Breast epithelium (tissue), 4 donors: ENCODE measurements around the gene SKAP2. TPM values are rescaled to one million over a fixed set of nuclear protein-coding genes. Genes with fewer than 3 reads are reported as not detected.

Experiments
- DNase-seq, 2 donors: peaks; one replicate each; pipeline ENCODE4 v3.0.0-alpha.2; 2019; ENCODE audit warnings: low spot score in 2 of 2
- H3K27ac ChIP-seq, 2 donors: fragments of 200-600 bp; sonication (generic) in 1 of 2; one replicate each; pipeline ENCODE4 v1.5.1; 2016 to 2019; ENCODE audit warnings: mild to moderate bottlenecking in 1 of 2
- H3K27me3 ChIP-seq, 2 donors: fragments of 200-600 bp; sonication (generic) in 1 of 2; one replicate each; pipeline versions ENCODE4 v1.5.1 to v1.6.0; 2017 to 2019; ENCODE audit warnings: control low read depth in 1 of 2, mild to moderate bottlenecking in 1 of 2
- H3K36me3 ChIP-seq: fragments of 200-600 bp; one replicate; pipeline ENCODE4 v1.5.1; 2019
- H3K4me1 ChIP-seq, 2 donors: fragments of 200-600 bp; sonication (generic); one replicate each; pipeline ENCODE4 v1.5.1; 2016 to 2019; ENCODE audit warnings: control low read depth in 1 of 2
- H3K4me3 ChIP-seq, 3 donors: fragments of 200-600 bp; sonication (generic); 1 replicate in 2 of 3; 2 replicates in 1 of 3; pipeline ENCODE4 v1.5.1; 2016 to 2019; ENCODE audit warnings: mild to moderate bottlenecking in 3 of 3, moderate library complexity in 2 of 3
- H3K9me3 ChIP-seq, 2 donors: fragments of 200-600 bp; sonication (generic) in 1 of 2; one replicate each; pipeline ENCODE4 v1.5.1; 2016 to 2019; ENCODE audit warnings: control low read depth in 1 of 2
- POLR2A ChIP-seq: fragments of 450-650 bp; IDR thresholded peaks from one replicate; pipeline ENCODE4 v1.6.1; 2016; ENCODE audit warnings: antibody characterized with exemption, mild to moderate bottlenecking, moderate library complexity
- POLR2AphosphoS5 ChIP-seq, 3 donors: sonication (generic); formaldehyde crosslinking; IDR thresholded peaks; one replicate each; pipeline ENCODE4 v1.6.1; 2017; ENCODE audit warnings: antibody characterized with exemption in 3 of 3
- intact Hi-C: fragments of 100-400 bp; cut with DNase I; formaldehyde crosslinking; loops from one replicate; pipeline ENCODE4 v1.15.1; 2023; ENCODE audit warnings: low total_unique reads
- total RNA-seq, 3 donors: library from RNA; depleted of rRNA; stranded (reverse); fragments of >200 nt; gene quantifications; one replicate each; pipeline ENCODE4 v1.1.0, GENCODE V29; 2016
- TF ChIP-seq, protein P1 (sequence below), 3 donors: fragments of 450-650 bp; IDR thresholded peaks; one replicate each; pipeline ENCODE4 v1.5.1; 2016 to 2017; ENCODE audit warnings: antibody characterized with exemption in 3 of 3, mild to moderate bottlenecking in 3 of 3, moderate library complexity in 3 of 3

Gene SKAP2
- total RNA-seq, 3 donors from 2014 or later: 26.5 to 46.5 (median 35.7) TPM

DNA sequence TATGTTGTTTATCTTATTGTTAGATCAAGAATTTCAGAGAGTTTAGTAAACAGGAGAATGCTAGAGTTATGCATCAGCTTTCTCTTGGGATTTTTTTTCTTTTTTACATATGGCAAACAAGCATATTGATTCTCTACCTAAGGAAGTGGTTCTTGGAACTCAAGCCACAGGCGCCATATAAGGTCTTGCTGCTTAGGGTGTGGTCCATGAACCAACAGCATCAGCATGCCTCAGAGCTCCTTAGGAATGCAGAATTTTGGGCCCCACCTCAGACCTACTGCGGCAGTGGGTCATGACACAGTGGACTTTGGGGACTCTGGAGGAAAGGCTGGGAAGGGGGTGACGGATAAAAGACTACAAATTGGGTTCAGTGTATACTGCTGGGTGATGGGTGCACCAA lies 230.8 kb downstream of the SKAP2 start:
- Histone ChIP-seq H3K4me1 (no peaks in the 10 kb centered on the region), H3K27me3 (no peaks in the 10 kb centered on the region), H3K4me3 (no peak overlapping the region), H3K36me3 (no peaks in the 10 kb centered on the region), H3K9me3 (no peaks in the 10 kb centered on the region), H3K27ac (no peak overlapping the region)
- no peak for DNase-seq
- TF ChIP-seq POLR2AphosphoS5 (IDR thresholded peaks at IDR 0.05) (no peak), POLR2A (no peak)
- TF ChIP-seq, protein P1, sequence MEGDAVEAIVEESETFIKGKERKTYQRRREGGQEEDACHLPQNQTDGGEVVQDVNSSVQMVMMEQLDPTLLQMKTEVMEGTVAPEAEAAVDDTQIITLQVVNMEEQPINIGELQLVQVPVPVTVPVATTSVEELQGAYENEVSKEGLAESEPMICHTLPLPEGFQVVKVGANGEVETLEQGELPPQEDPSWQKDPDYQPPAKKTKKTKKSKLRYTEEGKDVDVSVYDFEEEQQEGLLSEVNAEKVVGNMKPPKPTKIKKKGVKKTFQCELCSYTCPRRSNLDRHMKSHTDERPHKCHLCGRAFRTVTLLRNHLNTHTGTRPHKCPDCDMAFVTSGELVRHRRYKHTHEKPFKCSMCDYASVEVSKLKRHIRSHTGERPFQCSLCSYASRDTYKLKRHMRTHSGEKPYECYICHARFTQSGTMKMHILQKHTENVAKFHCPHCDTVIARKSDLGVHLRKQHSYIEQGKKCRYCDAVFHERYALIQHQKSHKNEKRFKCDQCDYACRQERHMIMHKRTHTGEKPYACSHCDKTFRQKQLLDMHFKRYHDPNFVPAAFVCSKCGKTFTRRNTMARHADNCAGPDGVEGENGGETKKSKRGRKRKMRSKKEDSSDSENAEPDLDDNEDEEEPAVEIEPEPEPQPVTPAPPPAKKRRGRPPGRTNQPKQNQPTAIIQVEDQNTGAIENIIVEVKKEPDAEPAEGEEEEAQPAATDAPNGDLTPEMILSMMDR (IDR thresholded peaks at IDR 0.05): no peak
- intact Hi-C loops: no loop called here

DNA sequence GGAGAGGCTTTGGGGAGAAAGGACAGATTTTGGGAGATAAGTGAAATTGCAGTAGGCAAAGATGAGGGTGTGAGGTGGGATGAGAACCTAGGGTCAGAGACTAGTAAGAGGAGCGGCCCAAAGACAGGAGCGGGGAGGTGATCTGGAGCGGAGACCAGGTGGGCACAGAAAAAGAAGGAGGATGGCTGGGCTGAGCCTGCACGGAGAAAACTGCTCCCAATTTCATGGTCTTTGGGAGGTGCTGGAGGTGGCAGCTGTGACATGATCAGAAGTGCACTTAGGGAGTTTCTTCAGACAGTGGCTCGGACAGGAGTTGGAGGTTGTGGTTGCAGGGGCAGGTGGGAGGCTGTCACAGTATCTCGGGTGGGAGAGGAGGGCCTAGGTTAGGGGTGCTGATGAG lies 232.8 kb downstream of the SKAP2 start:
- no peaks in the 10 kb centered on the region for H3K4me1 ChIP-seq
- no peak overlapping the region for H3K4me3 ChIP-seq
- TF ChIP-seq, protein P1 (IDR thresholded peaks at IDR 0.05): no peak
- no peak for TF ChIP-seq POLR2A
- no peak for TF ChIP-seq POLR2AphosphoS5 (IDR thresholded peaks at IDR 0.05)
- H3K27ac ChIP-seq: no peak overlapping the region
- intact Hi-C loops: no loop called here
- no peaks in the 10 kb centered on the region for H3K9me3 ChIP-seq
- DNase-seq: no peak
- H3K27me3 ChIP-seq: no peaks in the 10 kb centered on the region
- no peaks in the 10 kb centered on the region for H3K36me3 ChIP-seq

DNA sequence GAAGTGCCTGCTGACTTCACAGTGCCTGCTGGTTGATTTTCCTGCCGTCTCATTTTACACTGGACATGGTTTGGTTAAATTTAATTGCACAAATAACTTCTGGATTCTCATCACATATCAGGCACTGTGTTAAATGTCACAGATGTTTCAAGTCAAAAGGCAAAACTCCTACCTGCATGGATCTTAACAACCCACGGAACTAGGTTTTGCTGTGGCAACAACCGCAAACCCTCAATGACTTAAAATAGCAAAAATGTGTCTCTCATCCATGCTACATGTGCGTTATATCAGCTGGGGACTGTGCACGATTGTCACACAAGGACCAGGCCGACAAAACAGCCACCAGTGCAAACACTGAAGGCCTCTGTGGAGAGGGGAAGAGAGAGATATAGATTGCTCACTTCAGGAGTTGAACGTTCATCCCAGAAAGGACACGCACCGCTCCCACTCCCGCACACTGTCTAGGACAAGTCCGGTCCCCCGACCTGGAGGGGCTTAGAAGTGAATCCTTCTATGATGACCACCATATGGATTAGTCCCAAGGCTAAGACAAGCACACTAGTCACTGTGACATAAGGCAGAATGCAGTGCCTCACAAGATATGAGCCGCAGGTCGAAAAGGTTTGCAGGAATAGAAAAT lies 233.3 kb downstream of the SKAP2 start:
- intact Hi-C loops: no loop called here
- no peaks in the 10 kb centered on the region for H3K9me3 ChIP-seq
- H3K27me3 ChIP-seq: no peaks in the 10 kb centered on the region
- DNase-seq: no peak
- no peak overlapping the region for H3K27ac ChIP-seq
- H3K4me1 ChIP-seq: no peaks in the 10 kb centered on the region
- TF ChIP-seq POLR2A (no peak), POLR2AphosphoS5 (IDR thresholded peaks at IDR 0.05) (no peak)
- TF ChIP-seq, protein P1 (IDR thresholded peaks at IDR 0.05): no peak
- H3K4me3 ChIP-seq: no peak overlapping the region
- no peaks in the 10 kb centered on the region for H3K36me3 ChIP-seq

DNA sequence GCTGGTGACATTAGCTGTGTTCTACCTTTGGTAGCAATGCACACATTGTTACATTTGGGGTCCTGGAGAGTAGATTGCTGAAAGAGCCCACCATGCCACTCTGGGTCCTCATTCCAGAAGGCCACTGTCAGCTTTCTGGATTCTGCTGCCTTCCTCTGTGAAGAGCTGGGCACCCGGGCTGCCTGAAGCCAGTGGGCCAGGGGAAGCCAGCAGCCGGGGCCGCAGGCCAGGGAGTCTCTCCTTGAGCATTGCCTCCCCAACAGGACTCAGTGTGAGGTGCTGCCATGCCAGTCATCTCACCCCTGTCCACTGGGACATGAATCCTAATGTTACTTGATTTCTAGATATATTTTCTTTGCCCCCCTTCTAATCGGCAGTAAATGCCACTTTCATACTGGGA lies 234.0 kb downstream of the SKAP2 start:
- H3K4me3 ChIP-seq: no peak overlapping the region
- TF ChIP-seq, protein P1 (IDR thresholded peaks at IDR 0.05): no peak
- TF ChIP-seq POLR2AphosphoS5 (IDR thresholded peaks at IDR 0.05): no peak
- TF ChIP-seq POLR2A: no peak
- no peaks in the 10 kb centered on the region for H3K27me3 ChIP-seq
- H3K36me3 ChIP-seq: no peaks in the 10 kb centered on the region
- H3K9me3 ChIP-seq: no peaks in the 10 kb centered on the region
- no peak overlapping the region for H3K27ac ChIP-seq
- no peak for DNase-seq
- intact Hi-C loops: no loop called here
- no peaks in the 10 kb centered on the region for H3K4me1 ChIP-seq

DNA sequence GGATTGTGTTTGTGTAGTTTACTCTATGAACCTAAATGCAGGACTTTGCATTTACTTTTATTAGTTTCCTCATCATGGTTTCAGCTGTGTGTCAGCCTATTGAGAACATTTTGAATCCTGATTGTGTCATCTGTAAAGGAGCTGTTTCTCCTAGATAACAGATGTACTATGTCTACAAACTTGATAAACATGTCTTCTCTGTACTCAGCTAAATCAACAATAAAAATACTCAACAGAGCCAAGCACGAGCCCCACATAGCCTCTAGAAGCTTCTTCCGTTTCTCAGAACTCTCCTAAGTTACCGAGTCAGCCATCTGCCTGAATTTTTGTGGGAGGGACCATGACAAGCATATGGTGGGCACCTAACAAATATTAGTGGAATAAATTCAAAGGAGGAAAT lies 234.7 kb downstream of the SKAP2 start:
- intact Hi-C loops: loop anchor here (5.0 kb wide), 1 partner anchor 918 kb away; no protein-coding TSS in a partner anchor
- no peak for DNase-seq
- H3K4me1 ChIP-seq: no peaks in the 10 kb centered on the region
- H3K27ac ChIP-seq: no peak overlapping the region
- H3K36me3 ChIP-seq: no peaks in the 10 kb centered on the region
- TF ChIP-seq POLR2A: no peak
- no peak for TF ChIP-seq POLR2AphosphoS5 (IDR thresholded peaks at IDR 0.05)
- TF ChIP-seq, protein P1 (IDR thresholded peaks at IDR 0.05): no peak
- H3K27me3 ChIP-seq: no peaks in the 10 kb centered on the region
- no peak overlapping the region for H3K4me3 ChIP-seq
- no peaks in the 10 kb centered on the region for H3K9me3 ChIP-seq
